GM12864 (cell line): Measurements from ENCODE around the gene CATSPERD.
"Not testable (repeated sequence)": the region's sequence is repeated elsewhere in the genome, so short reads cannot be mapped to it uniquely, and the experiment has no call there.

Source experiments
- DNase-seq: peaks from one replicate; pipeline ENCODE4 v3.0.0-alpha.2; 2011; ENCODE audit warnings: low read depth
- H3K4me3 ChIP-seq: 2 replicates; pipeline ENCODE4 v1.5.1; 2011; ENCODE audit warnings: mild to moderate bottlenecking, low read depth, low read length, control low read depth
- CTCF ChIP-seq: IDR thresholded peaks from 2 replicates; pipeline ENCODE4 v1.5.1; 2011; ENCODE audit warnings: low read depth, mild to moderate bottlenecking, moderate library complexity, low read length, control low read depth, inconsistent platforms; ENCODE audit errors: missing control alignments

Gene CATSPERD

GRCh38 chr19:5718579-5719273 is 1.7 kb upstream of the CATSPERD start:
- DNase-seq = peak; percentile 34
- no peak for TF ChIP-seq CTCF
- peak overlapping the region; percentile 90 for H3K4me3 ChIP-seq

GRCh38 chr19:5719274-5719960 is 1.0 kb upstream of the CATSPERD start:
- no peak for DNase-seq
- no peak for TF ChIP-seq CTCF
- peak overlapping the region; percentile 90 for H3K4me3 ChIP-seq

- DNase-seq = no peak
- TF ChIP-seq CTCF = no peak
Observed at GRCh38 chr19:5727453-5728050, 7.1 kb downstream of the CATSPERD start.

GRCh38 chr19:5733172-5733571 is 12.7 kb downstream of the CATSPERD start:
- DNase-seq, H3K4me3 ChIP-seq: not testable (repeated sequence)

More at GRCh38 chr19:5727453-5728050, 7.1 kb downstream of the CATSPERD start:
- no peak overlapping the region for H3K4me3 ChIP-seq

- no peak for TF ChIP-seq CTCF
- H3K4me3 ChIP-seq = no peak overlapping the region
- DNase-seq = no peak
Observed at GRCh38 chr19:5738423-5738822, 18.0 kb downstream of the CATSPERD start.

GRCh38 chr19:5742051-5742450 is 21.6 kb downstream of the CATSPERD start:
- DNase-seq = no peak
- H3K4me3 ChIP-seq = no peak overlapping the region
- TF ChIP-seq CTCF = no peak

- no peak for TF ChIP-seq CTCF
- DNase-seq = no peak
- no peak overlapping the region for H3K4me3 ChIP-seq
Observed at GRCh38 chr19:5743630-5744029, 23.2 kb downstream of the CATSPERD start.

- not testable (repeated sequence) for H3K4me3 ChIP-seq, DNase-seq
Observed at GRCh38 chr19:5744999-5745398, 24.6 kb downstream of the CATSPERD start.

GRCh38 chr19:5748920-5749319 is 28.5 kb downstream of the CATSPERD start:
- DNase-seq, H3K4me3 ChIP-seq: not testable (repeated sequence)
